22Rv1 (cell line): Measurements from ENCODE around the gene MFF.
"Not testable (repeated sequence)": the region's sequence is repeated elsewhere in the genome, so short reads cannot be mapped to it uniquely, and the experiment has no call there.

ENCODE experiments used
- H3K27ac ChIP-seq: fragments of 450-650 bp; 2 replicates; pipeline ENCODE4 v1.5.1; 2017
- ZFX ChIP-seq: fragments of 450-650 bp; IDR thresholded peaks from 2 replicates; pipeline ENCODE4 v1.6.1; 2017; ENCODE audit warnings: antibody characterized with exemption, borderline replicate concordance
- TF ChIP-seq, protein P1 (sequence below): fragments of 450-650 bp; IDR thresholded peaks from 2 replicates; pipeline ENCODE4 v1.5.1; 2017; ENCODE audit warnings: mild to moderate bottlenecking

MFF gene

GRCh38 chr2:227376656-227377396, 51.8 kb downstream of the MFF start:
- no peak overlapping the region for H3K27ac ChIP-seq
- no peak for TF ChIP-seq ZFX
- TF ChIP-seq, protein P1, sequence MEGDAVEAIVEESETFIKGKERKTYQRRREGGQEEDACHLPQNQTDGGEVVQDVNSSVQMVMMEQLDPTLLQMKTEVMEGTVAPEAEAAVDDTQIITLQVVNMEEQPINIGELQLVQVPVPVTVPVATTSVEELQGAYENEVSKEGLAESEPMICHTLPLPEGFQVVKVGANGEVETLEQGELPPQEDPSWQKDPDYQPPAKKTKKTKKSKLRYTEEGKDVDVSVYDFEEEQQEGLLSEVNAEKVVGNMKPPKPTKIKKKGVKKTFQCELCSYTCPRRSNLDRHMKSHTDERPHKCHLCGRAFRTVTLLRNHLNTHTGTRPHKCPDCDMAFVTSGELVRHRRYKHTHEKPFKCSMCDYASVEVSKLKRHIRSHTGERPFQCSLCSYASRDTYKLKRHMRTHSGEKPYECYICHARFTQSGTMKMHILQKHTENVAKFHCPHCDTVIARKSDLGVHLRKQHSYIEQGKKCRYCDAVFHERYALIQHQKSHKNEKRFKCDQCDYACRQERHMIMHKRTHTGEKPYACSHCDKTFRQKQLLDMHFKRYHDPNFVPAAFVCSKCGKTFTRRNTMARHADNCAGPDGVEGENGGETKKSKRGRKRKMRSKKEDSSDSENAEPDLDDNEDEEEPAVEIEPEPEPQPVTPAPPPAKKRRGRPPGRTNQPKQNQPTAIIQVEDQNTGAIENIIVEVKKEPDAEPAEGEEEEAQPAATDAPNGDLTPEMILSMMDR: no peak

GRCh38 chr2:227377467-227378351, 52.7 kb downstream of the MFF start:
- no peak overlapping the region for H3K27ac ChIP-seq

GRCh38 chr2:227378371-227378782, 53.3 kb downstream of the MFF start:
- TF ChIP-seq, protein P1: no peak
- TF ChIP-seq ZFX: no peak
- H3K27ac ChIP-seq: no peak overlapping the region

More at GRCh38 chr2:227377467-227378351, 52.7 kb downstream of the MFF start:
- no peak for TF ChIP-seq ZFX
- TF ChIP-seq, protein P1: no peak

- no peak within 1 kb of the TSS for H3K27ac ChIP-seq
- TF ChIP-seq, protein P1: no peak
- TF ChIP-seq ZFX: no peak
These were observed 54.0 kb downstream of the MFF start, which contains the start of gene TM4SF20 for GRCh38 chr2:227379095-227379494. TM4SF20 (minus strand) TSS chr2:227379306; CDS start chr2:227379268, 38 bp downstream.

DNA sequence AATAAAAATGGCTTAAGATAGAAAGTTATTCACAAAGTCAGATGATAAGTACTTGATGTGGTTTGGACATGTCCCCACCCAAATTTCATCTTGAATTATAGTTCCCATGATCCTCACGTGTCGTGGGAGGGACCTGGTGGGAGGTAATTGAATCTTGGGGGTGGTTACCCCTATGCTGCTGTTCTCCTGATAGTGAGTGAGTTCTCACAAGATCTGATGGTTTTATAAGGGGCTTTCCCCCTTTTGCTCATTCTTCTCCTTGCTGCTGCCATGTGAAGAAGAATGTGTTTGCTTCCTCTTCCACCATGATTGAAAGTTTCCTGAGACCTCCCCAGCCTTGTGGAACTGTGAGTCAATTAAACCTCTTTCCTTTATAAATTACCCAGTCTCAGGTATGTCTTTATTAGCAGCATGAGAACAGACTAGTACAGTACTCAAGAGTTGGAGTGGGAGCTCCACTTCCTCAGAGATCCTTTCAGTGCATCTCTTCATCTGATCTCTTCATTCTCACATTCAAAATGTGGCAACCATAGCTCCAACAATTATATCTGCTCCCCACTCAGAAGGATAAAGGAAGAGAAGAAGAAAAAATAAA, 57.3 kb downstream of the MFF start:
- not testable (repeated sequence) for H3K27ac ChIP-seq

DNA sequence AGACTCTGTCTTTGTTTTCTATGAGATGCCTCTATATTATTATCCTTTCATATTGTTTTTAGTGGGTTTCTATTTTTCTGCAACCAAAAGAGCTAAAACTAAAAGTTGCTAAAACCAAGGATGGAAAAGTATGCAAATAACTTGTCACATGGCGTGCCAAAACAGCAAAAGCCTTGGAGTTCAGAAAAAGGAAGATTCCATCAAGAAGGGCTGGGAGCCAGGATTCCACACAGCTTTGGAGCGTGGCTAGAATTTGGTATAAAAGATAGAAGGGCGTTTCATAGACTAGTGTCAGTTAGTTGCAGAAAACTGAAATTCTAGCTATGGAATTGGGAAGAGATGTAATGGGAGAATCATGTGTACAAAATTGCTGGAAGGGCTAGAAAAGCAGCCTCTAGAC, 58.6 kb downstream of the MFF start:
- TF ChIP-seq, protein P1: no peak
- no peak for TF ChIP-seq ZFX
- no peak overlapping the region for H3K27ac ChIP-seq

DNA sequence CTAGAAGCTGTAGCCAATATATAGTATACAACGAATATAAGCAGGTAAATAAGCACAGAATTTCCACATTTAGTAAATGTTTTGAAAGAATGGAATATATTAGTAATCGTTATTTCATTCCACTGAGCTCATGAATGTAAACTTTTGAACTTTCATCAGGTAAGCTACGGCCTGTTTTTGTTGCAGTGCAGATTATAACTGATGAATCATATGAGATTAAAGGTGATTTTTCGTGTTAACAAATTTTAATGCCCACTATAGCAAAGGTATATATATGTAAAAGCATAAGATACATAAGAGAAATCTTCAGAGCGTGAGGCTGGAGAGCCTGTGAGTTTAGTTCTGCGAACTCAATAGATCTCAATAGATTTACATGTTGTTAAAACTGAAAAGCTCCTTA, 61.6 kb downstream of the MFF start:
- H3K27ac ChIP-seq: no peak overlapping the region
- no peak for TF ChIP-seq ZFX
- TF ChIP-seq, protein P1: no peak

DNA sequence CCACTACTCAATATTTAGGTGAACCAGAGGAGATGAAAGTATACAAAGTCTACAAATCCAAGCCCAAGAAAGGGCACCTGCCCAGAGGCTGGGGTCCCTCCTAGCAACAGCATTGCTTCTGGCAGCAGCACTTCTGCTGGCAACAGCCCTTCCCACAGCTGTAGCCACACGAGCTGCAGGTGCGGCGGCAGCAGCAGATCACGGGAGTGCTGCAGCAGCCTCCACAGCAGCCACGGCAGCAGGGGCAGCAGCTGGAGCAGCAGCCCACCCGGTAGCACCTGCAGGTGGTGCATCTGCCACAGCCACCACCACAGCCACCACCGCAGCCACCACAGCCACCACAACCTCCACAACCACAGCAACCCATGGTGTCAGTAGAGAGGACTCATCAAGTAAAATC, 62.5 kb downstream of the MFF start, which contains the start of gene SCYGR1:
SCYGR1 (minus strand) TSS at position 367 of the 400 bp plus-strand sequence; CDS start at position 367, 0 bp downstream.
- H3K27ac ChIP-seq: not testable (repeated sequence)
